ENCODE data around the gene CMIP.

CMIP gene

DNA sequence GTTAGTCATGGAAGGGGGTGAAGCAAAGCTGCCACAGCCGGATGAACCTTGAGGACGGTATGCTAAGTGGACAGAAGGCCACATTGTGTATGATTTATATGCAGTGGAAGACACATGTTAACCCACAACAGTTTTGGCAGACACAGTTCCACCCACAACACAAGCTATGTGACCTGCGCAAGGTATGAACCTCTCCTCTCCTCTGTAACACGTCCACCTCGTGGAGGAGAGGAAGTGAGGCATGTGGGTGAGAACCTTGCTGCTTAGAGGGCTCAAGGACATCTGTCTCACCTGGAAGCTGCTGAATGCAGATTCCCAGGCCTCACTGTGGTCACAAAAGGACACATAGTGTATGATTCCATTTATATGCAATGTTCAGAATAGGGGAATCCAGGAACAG lies 198.3 kb downstream of the CMIP start:
- no peak overlapping the region for H3K4me3 ChIP-seq (ENCODE audit: low read depth, low read length)

DNA sequence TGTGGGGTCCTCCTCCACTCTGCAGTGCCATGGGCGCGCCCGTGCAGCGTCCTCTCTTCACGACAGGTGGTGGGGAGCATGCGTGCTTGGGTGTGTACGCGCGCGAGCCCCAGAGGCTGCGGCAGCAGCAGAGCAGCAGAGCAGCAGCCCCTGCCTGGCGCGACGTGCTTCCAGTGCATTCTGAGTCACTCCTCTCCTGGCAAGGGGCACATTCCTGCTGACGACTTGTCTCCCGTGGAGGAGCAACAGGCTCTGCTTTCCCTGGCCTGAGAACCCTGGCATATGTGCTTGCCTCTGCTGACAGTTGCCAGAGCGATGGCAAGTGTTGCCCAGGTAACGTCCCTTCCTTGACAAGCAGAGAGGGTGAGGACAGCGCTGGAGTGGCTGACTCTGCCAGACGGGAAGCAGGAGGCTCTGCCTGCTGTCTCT lies 200.7 kb downstream of the CMIP start:
- no peak overlapping the region for H3K4me3 ChIP-seq (ENCODE audit: low read depth, low read length)

DNA sequence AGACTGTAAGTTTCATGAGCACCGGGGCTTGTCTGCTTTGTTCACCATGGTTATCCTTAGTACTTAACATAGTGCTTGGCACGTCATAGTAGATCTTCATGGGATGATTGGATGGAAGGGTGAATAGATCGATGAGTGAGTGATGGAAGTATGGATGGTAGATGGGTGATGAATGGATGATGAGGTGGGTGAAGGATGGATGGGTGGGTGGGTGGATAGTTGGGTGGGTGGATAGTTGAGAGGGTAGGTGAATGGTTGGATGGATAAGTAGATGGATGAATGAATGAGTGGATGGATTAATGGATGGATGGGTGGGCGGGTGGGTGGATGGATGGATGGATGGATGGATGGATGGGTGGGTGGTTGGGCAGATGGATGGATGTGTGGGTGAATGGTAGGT lies 201.3 kb downstream of the CMIP start:
- H3K4me3 ChIP-seq (ENCODE audit: low read depth, low read length): no peak overlapping the region

DNA sequence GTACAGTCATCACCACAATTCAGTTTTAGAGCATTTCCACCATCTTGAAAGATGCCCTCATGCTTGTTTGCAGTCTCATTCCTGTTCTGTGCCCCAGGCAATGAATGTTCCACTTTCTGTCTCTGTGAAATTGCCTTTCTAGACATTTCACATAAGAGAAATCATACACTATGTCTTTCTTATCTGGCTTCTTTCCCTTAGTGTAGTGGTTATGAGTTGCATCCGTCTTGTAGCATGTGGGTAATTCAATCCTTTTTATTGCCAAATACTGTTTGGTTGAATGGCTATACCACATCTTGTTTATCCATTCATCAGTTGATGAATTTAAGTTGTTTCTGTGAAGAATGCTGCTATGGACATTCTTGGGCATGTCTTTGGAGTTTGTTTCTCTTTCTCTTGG lies 202.0 kb downstream of the CMIP start:
- H3K4me3 ChIP-seq (ENCODE audit: low read depth, low read length): no peak overlapping the region

DNA sequence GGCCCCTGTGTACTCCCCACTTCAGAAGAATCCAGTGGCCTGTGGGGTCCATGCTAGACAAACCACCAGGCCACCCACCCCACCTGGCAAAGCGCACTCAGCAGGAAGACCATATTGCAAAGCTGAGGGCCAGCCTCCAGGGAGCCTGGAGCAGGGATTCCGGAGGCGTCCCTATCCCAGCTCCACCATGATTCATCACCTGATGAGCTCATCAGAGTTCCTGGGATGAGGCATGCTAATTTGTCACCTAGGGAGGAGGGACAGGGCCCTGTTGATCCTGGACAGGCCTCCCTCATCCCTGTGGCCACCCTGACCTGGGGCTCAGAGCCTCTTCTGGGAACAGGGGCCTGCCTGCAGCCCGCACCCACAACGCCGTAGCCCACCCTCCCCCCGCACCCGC lies 202.9 kb downstream of the CMIP start:
- no peak overlapping the region for H3K4me3 ChIP-seq (ENCODE audit: low read depth, low read length)

DNA sequence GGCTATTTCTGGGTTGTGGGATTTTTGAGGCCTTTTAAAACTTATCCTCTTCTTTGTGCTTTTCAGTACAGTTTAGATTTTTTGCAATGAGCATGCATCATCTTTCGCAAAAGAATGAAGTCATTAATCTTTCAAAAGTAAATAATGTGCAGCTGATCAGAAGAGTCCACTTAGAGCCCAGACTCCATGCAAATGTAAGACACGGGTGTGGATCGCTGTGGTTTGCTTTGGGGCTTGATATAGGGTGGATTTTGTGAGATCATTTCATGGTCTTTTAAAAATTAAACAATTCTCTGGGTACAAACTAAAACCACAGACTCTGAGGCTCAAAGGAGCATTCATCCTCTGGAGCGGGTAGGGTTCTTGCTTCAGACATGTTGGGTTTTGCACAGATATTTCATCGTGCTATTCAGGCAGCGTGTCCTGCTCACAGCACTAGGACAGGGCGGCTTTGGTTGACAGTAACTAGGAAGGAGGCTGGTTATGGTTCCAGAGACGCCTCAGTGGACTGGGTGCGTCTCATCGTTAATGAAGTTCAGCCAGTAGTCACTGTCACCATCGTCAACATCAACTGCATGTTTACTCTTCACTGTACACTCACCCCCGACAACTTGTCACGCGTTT lies 205.1 kb downstream of the CMIP start:
- no peak overlapping the region for H3K4me3 ChIP-seq (ENCODE audit: low read depth, low read length)

DNA sequence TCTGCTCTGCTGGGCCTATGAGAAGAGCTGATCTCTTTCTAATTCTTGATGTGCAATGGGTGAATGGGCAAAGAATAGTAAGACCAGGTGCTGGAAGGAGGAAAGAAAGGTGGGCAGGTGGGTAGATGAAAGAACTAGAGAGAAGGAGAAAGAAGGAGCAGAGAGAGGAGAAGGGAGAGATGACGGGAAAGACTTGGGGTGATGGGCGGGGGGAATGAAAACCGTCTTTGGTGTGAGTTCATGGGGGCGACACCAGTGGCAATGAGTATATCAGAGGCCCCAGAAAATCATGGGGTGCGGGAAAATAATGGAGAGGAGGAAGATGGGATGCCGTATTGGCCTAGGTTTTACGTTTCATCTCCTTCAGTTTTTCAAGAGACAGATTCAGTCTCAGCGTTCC lies 205.7 kb downstream of the CMIP start:
- no peak overlapping the region for H3K4me3 ChIP-seq (ENCODE audit: low read depth, low read length)

DNA sequence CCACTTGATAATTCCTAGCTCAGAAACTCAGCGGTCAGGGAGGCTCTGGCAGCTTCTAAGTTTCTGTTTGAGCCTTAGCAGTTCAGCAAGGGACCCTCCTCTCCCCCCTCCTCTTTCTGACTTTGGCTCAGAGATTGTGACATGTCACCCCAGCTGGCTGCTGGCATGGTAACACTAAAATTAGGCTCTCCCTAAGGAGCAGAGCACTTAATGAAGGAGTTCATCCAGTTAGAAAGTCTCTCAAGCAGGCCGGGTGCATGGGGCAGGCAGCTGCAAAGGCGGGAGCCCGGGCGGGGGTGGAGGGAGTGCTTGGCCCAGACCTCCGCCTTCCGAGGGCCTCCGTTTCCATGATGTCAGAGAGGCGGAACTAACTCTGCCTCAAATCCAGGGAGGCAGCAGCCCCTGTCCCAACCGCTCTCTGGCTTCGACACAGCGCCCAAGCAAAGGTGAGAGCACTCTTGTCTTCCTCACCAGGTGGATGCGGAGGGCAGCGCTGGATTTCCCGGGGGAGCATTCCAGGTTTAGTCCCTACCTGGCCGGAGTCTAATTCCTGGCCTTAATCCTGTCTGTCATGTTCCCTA lies 206.5 kb downstream of the CMIP start:
- H3K4me3 ChIP-seq (ENCODE audit: low read depth, low read length): no peak overlapping the region

DNA sequence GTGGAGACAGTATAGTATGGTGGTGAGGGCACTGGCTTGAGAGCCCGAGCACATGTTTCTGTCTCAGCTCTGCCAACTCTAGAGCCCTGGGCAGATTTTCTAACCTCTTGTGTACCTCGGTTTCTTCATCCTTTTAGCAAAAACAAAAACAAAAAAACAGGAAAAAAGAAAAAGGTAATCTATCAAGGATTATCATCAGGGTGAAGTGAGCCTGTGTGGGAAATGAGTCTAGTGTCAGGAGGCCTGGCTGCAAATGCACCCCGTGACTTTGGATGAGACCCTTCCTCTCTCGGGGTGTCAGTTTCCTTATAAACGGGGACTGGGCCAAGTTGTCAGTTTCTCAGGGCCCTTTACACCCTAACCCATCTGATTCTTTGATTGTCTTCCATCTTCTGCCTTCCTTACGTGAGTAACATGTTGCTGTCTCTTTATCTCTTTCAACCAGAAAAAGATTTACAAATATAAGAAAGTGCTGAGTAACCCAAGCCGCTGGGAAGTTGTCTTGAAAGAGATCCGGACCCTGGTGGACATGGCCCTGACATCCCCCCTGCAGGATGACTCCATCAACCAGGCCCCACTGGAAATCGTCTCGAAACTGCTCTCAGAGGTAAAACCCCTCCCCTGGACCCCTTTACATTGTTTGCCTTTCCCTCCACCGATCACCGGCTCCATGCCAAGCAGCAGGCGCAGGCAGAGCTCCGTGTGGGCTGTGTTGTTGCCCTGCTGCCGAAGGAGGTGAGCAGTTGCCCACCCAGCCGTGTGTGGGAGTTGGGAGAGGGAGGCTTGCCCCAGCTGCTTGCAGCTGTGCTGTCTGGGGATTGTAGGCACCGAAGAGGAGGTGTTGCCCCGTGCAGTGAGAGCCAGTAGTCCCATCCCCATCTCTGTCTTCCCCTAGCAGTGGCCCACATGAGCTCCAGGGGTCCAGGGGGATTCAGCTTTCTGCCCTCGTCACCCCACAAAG lies 207.4 kb downstream of the CMIP start:
- no peak overlapping the region for H3K4me3 ChIP-seq (ENCODE audit: low read depth, low read length)

DNA sequence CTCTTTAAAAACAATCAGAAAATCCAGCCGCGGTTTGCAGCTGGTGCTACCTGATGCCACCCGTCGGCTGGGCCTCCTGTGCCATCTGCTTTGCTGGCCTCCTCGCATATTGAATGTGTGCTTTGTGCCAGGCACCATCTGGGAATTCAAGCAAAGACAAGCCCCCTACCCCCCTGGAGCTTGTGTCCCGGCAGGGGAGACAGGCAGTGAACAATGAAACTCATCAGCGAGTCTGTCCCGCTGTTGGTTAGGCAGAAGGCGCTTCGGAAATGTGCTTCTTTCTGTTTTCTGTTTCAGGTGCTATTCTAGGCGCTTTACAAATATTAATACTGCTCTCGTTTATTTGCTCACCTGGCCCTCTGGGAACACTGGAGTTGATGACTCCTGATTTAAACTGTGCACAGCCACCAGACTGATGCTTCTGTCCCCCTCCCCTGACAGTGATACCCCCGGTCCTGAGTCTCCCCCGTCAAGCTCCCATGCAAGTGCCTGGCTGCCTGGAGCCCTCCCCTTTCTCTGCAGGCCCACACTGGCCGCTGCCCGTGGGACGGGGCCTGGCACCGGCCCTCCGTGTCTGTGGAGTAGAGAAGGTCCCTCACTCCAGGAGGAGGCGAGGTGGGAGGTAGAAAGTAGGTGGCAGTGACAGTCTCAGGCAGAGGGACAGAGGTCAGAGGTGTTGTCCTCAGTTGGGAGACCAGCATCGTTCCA lies 208.3 kb downstream of the CMIP start:
- H3K4me3 ChIP-seq (ENCODE audit: low read depth, low read length): no peak overlapping the region

DNA sequence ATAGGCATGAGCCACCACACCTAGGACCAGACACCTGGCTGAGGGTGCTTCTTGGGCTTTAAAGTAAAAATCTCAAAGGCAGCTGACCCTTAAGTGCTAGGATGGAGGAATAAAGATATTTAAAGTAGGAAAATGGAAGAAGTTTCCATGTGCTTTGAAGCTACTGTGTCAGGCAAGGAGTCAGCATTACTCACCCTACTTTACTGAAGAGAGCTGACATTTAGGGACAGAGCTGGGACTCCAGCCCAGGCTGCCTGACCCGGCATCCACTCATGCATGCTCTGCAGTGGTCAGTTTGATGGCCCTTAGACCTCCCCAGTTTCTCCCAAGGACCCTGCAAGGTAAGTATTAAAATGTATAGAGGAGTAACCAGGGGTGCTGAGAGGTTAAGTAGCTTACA lies 209.7 kb downstream of the CMIP start:
- no peak overlapping the region for H3K4me3 ChIP-seq (ENCODE audit: low read depth, low read length)

DNA sequence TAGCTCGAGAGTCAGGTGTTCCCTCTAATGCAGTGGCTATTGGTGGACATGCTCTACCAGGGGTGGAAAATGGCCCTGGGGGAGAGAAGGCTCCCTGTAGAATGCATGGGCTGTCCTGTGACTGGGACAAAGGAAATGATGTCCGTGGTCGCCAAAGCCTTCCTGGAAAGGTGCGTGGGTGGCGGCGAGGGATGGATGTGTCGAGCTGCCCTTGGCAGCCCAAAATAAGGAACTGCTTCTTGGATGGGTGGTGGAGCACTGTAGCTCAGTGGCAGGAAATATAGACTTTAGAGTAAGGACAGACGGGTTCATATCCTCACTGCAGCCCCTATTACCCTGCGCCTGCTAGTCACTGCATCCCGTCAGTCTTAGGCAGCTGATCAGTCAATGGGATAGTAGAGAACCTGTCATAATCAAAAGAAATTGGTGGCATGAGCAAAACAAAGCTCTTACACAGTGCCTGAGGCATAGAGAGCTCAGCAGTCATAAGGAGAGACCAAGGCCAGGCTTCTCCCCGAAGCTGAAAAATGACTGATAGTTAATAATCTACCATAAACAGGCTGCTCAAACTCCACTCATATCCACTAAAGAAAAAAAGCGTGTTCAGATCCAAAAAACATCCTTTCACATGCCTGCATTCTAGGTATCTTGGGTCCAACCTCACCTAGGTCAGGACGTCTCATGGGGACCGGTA lies 211.0 kb downstream of the CMIP start:
- H3K4me3 ChIP-seq (ENCODE audit: low read depth, low read length): no peak overlapping the region

DNA sequence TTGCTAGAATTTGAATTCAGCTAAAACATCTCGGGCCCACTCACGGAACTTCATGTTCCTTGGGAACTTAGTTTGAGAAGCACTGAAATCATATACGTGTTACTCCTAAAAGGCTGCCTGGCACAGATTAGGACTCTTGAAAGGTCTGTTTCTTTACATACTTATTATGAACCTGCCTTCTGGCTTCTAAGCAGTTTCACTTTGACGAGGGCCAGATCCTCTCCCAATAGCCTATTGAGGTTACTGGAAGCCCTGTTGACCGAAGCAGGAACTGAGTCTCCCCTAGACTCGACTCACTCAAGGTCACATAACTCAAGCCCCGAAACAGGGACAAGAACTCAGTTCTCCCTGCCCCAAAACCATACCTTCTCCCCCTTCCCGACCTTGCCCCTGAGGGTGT lies 212.6 kb downstream of the CMIP start:
- H3K4me3 ChIP-seq (ENCODE audit: low read depth, low read length): no peak overlapping the region

DNA sequence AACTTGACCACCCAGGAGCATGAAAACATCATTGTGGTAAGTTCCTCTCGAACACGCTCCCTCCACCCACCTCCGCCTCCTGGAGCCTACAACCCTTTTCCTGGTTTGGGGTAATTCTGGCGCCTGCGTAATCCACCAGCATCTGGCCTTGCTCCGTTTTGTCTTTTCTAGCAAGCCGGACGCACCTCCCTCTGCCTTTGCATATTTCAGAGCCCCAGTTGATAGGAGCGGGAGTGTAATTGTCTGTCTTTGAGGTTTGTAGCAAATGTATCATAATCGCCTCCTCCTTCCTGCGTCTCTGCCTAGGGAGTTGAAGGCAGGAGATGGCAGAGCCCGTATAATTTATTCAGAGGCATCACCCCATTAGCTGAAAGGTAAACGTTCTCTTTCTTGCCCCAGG lies 213.2 kb downstream of the CMIP start:
- H3K4me3 ChIP-seq (ENCODE audit: low read depth, low read length): no peak overlapping the region

DNA sequence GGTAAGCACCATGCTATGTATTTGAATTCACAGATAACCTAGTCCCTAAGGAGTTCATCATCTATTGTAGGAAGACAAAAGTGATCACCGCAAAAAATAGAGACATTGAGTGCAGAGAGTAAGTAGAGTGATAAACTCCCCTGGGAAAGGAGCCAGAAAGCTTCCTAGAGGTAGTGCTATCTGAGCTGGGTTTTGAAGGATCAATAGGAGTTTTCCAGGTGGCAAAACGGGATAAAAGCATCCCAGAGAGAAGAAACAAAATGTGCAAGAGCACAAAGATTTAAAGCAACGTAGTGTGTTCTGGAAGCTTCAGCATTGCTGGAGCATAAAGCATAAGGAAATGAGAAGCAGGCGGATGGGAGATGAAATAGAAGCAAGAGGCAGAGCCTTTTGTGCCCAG lies 213.8 kb downstream of the CMIP start:
- no peak overlapping the region for H3K4me3 ChIP-seq (ENCODE audit: low read depth, low read length)

DNA sequence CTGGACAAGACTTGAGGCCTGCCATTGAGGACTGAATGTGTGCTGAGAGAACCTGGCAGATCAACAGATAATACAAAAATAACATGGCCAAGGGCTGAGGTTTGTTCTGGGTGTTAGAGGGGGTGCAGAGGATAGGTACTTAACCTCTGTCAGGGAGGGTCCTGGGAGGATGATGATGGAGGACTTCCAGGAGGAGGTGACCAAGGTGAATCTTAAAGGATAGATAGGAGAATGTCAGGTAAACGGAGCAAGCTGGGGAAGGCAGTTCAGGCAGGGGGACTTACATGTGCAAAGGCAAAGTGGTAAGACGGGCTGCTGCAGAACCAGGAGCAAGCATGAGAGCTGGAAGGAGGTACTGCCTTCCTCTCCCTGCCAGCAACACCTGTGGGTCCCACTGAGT lies 214.6 kb downstream of the CMIP start:
- H3K4me3 ChIP-seq (ENCODE audit: low read depth, low read length): no peak overlapping the region

DNA sequence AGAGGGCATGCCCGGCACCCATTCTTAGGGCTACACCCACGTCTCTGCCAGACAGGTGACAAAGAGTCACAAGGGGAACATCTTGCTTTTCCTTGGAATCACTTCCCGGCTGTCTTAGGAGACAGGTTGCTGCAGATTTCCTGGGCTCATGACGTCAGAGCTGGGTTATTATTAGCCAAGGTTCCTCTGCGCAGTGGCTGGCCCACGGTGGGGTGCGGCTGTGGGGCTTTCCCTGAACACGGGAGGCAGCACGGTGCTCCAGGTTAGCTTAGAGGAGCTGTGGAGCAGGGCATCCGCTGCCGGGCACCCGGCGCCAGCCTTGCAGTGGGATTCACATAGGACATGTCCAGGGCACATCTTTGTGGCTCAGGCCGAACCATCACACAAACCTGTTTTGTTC lies 216.5 kb downstream of the CMIP start:
- no peak overlapping the region for H3K4me3 ChIP-seq (ENCODE audit: low read depth, low read length)

DNA sequence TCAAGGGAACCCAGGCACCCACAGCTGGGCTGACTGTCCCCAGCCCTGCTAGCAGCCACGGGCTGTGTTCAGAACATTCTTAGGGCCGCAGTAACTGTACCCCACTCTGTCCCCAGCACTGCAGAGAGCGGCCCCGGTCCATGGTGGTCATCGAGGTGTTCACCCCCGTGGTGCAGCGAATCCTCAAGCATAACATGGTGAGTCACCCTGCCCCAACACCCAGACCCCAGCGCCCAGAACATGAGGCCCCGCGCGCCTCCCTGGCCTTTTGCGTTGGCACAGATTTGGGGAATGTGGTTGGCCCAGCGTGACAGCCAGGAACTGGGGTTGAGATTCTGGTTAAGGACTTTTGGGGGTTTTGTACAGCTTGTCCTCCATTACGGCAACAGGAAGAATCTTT lies 219.5 kb downstream of the CMIP start:
- no peak overlapping the region for H3K4me3 ChIP-seq (ENCODE audit: low read depth, low read length)

DNA sequence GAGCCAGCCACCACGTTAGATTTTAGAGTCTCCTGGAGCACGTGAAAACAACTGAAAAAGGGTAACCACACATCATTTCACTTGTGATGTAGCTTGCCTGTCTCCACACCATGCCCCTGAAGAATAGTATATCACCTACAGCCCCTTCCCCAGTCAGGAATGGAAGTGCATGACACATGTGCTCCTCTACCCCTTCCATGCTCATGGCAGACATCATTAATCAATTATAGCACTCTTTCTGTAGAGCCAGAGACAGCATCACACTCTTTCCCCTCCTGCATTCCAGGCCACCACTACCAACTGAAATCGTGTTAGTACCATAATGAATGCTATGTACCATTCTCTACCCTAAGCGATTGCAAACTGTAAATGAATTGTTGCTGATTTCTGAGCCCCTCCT lies 221.0 kb downstream of the CMIP start:
- no peak overlapping the region for H3K4me3 ChIP-seq (ENCODE audit: low read depth, low read length)

DNA sequence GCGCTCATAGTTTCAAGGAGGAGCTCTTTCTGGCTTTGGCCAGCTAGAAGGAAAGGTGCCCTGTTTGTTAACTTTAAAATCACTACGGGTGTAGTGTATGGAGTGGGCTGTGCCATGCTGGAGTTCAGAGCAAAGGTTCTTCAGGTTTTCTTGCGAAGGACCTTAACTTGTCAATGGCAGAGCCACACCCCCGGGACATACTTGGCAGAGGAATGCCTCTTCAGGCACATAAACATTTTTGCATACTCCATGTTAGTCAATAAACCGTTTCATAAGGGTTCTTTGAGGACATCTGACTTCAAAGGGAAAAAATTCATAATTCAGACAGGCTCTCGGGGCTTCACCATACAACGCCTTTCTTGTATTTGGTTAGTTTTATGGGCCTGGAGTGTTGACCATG lies 221.5 kb downstream of the CMIP start:
- H3K4me3 ChIP-seq (ENCODE audit: low read depth, low read length): no peak overlapping the region

Data from iPS-11a (cell line).